ENCODE results near the gene APBA2.

The APBA2 gene

GRCh38 chr15:29095746-29096145, 210.0 kb downstream of the APBA2 start:
- TF ChIP-seq, protein P1, sequence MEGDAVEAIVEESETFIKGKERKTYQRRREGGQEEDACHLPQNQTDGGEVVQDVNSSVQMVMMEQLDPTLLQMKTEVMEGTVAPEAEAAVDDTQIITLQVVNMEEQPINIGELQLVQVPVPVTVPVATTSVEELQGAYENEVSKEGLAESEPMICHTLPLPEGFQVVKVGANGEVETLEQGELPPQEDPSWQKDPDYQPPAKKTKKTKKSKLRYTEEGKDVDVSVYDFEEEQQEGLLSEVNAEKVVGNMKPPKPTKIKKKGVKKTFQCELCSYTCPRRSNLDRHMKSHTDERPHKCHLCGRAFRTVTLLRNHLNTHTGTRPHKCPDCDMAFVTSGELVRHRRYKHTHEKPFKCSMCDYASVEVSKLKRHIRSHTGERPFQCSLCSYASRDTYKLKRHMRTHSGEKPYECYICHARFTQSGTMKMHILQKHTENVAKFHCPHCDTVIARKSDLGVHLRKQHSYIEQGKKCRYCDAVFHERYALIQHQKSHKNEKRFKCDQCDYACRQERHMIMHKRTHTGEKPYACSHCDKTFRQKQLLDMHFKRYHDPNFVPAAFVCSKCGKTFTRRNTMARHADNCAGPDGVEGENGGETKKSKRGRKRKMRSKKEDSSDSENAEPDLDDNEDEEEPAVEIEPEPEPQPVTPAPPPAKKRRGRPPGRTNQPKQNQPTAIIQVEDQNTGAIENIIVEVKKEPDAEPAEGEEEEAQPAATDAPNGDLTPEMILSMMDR (IDR thresholded peaks at IDR 0.05; ENCODE audit: poor library complexity, severe bottlenecking): no peak
- Histone ChIP-seq H3K27ac (ENCODE audit: poor library complexity, severe bottlenecking) (no peak overlapping the region), H3K9me3 (ENCODE audit: severe bottlenecking) (no peaks in the 10 kb centered on the region), H3K4me1 (ENCODE audit: insufficient read depth, poor library complexity, severe bottlenecking) (no peaks in the 10 kb centered on the region), H3K27me3 (ENCODE audit: insufficient read depth, poor library complexity, severe bottlenecking) (no peaks in the 10 kb centered on the region), H3K36me3 (ENCODE audit: low read depth) (no peaks in the 10 kb centered on the region), H3K4me3 (ENCODE audit: severe bottlenecking) (no peak overlapping the region)
- DNase-seq (ENCODE audit: low spot score): peak; percentile 60
- ATAC-seq (ENCODE audit: low read depth): no peak

GRCh38 chr15:29097168-29097567, 211.4 kb downstream of the APBA2 start:
- TF ChIP-seq, protein P1 (IDR thresholded peaks at IDR 0.05; ENCODE audit: poor library complexity, severe bottlenecking): no peak
- H3K27me3 ChIP-seq (ENCODE audit: insufficient read depth, poor library complexity, severe bottlenecking): no peaks in the 10 kb centered on the region
- no peak overlapping the region for H3K4me3 ChIP-seq (ENCODE audit: severe bottlenecking)
- no peaks in the 10 kb centered on the region for H3K9me3 ChIP-seq (ENCODE audit: severe bottlenecking)
- H3K4me1 ChIP-seq (ENCODE audit: insufficient read depth, poor library complexity, severe bottlenecking): no peaks in the 10 kb centered on the region
- H3K27ac ChIP-seq (ENCODE audit: poor library complexity, severe bottlenecking): no peak overlapping the region
- DNase-seq (ENCODE audit: low spot score) (peak; percentile 59), ATAC-seq (ENCODE audit: low read depth) (no peak)
- H3K36me3 ChIP-seq (ENCODE audit: low read depth): peaks cover 4% of the 10 kb centered on the region; the same call in 1 of the 2 replicates

DNA sequence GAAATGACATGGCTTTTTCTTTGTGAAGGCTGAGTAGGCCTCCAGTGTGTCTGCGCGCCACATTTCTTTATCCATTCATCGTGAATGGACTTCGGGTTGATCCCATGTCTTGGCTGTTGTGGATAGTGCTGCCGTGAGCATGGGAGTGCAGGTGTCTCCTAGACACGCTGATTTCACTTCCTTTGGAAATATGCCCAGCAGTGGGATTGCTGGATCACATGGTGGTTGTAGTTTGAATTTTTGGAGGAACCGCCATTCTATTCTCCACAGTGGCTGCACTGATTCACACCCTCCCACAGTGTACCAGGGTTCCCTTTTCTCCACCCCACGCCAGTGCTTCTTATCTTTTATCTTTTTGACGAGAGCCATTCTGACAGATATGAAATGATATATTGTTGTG, 212.2 kb downstream of the APBA2 start:
- DNase-seq (ENCODE audit: low spot score) (peak; percentile 23), ATAC-seq (ENCODE audit: low read depth) (no peak)
- Histone ChIP-seq H3K36me3 (ENCODE audit: low read depth) (peaks cover 4% of the 10 kb centered on the region; the same call in 1 of the 2 replicates), H3K27me3 (ENCODE audit: insufficient read depth, poor library complexity, severe bottlenecking) (no peaks in the 10 kb centered on the region), H3K9me3 (ENCODE audit: severe bottlenecking) (no peaks in the 10 kb centered on the region), H3K4me3 (ENCODE audit: severe bottlenecking) (no peak overlapping the region), H3K27ac (ENCODE audit: poor library complexity, severe bottlenecking) (no peak overlapping the region), H3K4me1 (ENCODE audit: insufficient read depth, poor library complexity, severe bottlenecking) (no peaks in the 10 kb centered on the region)
- TF ChIP-seq, protein P1 (IDR thresholded peaks at IDR 0.05; ENCODE audit: poor library complexity, severe bottlenecking): no peak

DNA sequence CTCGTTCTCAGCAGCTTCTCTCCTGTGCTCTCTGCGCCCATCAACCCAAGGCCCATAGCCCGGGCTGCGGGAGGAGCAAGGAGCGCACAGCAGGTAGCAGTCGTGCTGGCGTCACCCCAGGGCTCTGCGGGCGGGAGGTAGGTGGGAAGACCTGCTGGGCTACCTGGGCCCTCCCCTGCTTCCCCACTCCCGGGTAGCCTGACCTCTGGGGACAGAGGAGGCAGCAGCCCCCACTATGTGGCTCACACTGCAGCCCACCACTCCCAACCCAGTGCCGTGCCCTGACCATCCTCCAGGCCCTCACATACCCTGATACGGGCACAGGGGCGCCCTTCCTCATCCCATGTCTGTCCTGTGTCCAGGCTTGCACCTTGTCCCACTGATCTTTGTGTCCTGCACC, 212.9 kb downstream of the APBA2 start:
- Histone ChIP-seq H3K9me3 (ENCODE audit: severe bottlenecking) (no peaks in the 10 kb centered on the region), H3K27ac (ENCODE audit: poor library complexity, severe bottlenecking) (no peak overlapping the region), H3K27me3 (ENCODE audit: insufficient read depth, poor library complexity, severe bottlenecking) (no peaks in the 10 kb centered on the region), H3K4me3 (ENCODE audit: severe bottlenecking) (no peak overlapping the region), H3K4me1 (ENCODE audit: insufficient read depth, poor library complexity, severe bottlenecking) (no peaks in the 10 kb centered on the region), H3K36me3 (ENCODE audit: low read depth) (peaks cover 4% of the 10 kb centered on the region; the same call in 1 of the 2 replicates)
- ATAC-seq (ENCODE audit: low read depth) (no peak), DNase-seq (ENCODE audit: low spot score) (peak; percentile 68)
- TF ChIP-seq, protein P1 (IDR thresholded peaks at IDR 0.05; ENCODE audit: poor library complexity, severe bottlenecking): no peak

DNA sequence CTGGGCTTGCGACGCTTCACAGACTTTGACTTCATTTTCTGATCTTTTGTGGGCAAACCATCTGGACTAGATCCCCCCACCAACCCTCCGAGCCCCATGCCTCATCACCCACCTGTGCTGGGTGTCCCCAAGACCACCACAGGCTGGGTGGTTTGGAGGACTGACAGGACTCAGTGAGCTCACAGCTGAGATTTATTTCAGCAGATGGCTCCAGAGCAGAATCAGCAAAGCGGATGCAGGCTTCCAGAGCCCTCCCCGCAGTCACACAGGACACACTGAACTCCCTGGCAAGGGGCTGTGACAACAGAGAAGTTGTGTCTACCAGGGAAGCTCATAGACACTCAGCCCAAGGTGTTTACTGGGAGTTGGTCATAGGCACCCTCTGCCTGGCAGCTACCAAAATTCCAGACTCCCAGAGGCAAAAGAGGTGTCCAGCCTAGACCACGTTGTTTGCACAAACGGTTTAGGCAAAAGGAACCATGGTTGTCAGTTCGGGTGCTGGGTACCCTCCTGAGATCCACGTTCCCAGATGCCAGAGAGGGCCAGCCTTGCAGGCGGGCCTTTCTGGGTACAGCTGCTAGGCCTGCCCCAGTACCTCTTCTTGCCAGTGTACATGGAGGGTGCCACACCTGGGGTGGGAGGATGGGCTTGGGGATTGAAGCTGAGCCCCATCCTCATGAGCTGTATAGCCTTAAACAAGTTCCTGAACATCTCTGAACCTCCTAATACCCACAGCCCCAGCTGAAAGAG, 213.5 kb downstream of the APBA2 start:
- ATAC-seq (ENCODE audit: low read depth) (no peak), DNase-seq (ENCODE audit: low spot score) (peak; percentile 52)
- Histone ChIP-seq H3K27ac (ENCODE audit: poor library complexity, severe bottlenecking) (no peak overlapping the region), H3K4me3 (ENCODE audit: severe bottlenecking) (no peak overlapping the region), H3K9me3 (ENCODE audit: severe bottlenecking) (no peaks in the 10 kb centered on the region), H3K4me1 (ENCODE audit: insufficient read depth, poor library complexity, severe bottlenecking) (no peaks in the 10 kb centered on the region), H3K27me3 (ENCODE audit: insufficient read depth, poor library complexity, severe bottlenecking) (no peaks in the 10 kb centered on the region), H3K36me3 (ENCODE audit: low read depth) (peaks cover 4% of the 10 kb centered on the region; the same call in 1 of the 2 replicates)
- TF ChIP-seq, protein P1 (IDR thresholded peaks at IDR 0.05; ENCODE audit: poor library complexity, severe bottlenecking): no peak
